Stimulated activated naive CD8-positive, alpha-beta T cell treated with anti-CD3 and anti-CD28 coated beads, Interleukin-15, Interleukin-2, amounts not matched to agents 100 ng/mL and 50 ng/mL, for 24 hours (primary cell): ENCODE results near the gene JUN.

Experiments
- H3K27ac Mint-ChIP-seq: one replicate; pipeline ENCODE4 v1.8.0; 2021; ENCODE audit warnings: mild to moderate bottlenecking, mixed read lengths
- H3K27me3 Mint-ChIP-seq: one replicate; pipeline ENCODE4 v1.8.0; 2021; ENCODE audit warnings: mixed read lengths
- H3K36me3 Mint-ChIP-seq: one replicate; pipeline ENCODE4 v1.8.0; 2021; ENCODE audit warnings: low read depth, mixed read lengths
- H3K4me1 Mint-ChIP-seq: one replicate; pipeline ENCODE4 v1.8.0; 2021; ENCODE audit warnings: low read depth, mixed read lengths
- H3K4me3 Mint-ChIP-seq: one replicate; pipeline ENCODE4 v1.8.0; 2021; ENCODE audit warnings: mild to moderate bottlenecking, mixed read lengths
- H3K9me3 Mint-ChIP-seq: one replicate; pipeline ENCODE4 v1.8.0; 2021; ENCODE audit warnings: mixed read lengths

Gene JUN

DNA sequence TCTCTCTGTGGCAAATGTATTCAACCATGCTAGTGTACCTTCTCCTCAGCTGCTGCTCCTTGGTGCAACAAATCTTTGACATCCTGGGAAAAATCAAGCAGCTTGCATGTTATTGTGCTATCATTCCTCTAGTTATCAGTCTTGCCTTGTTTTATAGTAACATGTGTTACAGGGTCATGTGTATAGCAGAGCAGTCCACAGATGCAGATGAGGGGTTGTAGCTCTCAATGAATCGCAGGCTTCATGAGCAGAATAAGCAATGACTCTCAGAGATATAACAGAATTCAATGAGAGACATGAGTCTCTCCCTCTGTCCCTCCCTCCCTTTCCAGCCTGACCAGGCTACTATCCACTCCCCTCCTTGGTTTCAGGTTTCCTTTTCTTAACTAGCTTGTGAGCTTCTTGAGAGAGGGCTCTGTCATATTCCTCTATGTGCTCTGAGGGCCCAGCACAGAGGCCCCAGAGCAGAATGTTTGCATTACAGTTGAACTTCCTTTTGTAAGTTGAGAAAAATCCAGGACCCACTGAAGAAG is 15.1 kb upstream of the JUN start:
- no peak overlapping the region for H3K27ac Mint-ChIP-seq
- H3K27me3 Mint-ChIP-seq = no peaks in the 10 kb centered on the region
- no peaks in the 10 kb centered on the region for H3K36me3 Mint-ChIP-seq
- no peak overlapping the region for H3K4me3 Mint-ChIP-seq
- H3K9me3 Mint-ChIP-seq = no peaks in the 10 kb centered on the region
- H3K4me1 Mint-ChIP-seq = peaks cover 11% of the 10 kb centered on the region

DNA sequence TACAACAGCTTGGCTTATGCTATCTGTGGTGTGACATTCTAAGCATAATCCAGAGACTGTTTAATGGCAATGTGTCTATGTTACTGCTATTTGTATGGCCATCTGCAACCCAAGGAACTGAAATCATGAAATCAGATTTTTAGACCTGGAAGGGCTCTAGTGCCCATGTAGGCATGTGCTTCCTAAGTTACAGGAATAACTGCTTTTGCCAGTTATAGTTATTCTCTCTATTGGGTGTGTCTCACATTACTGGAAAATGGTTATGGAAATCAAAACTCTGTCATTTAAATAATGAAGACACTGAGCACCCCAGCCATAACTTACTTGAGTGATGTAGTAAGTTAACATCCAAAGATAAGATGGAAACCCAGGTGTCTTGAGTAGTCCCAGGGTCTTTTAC is 12.6 kb upstream of the JUN start:
- Mint-ChIP-seq H3K27me3 (no peaks in the 10 kb centered on the region), H3K9me3 (no peaks in the 10 kb centered on the region), H3K27ac (no peak overlapping the region), H3K4me3 (no peak overlapping the region), H3K4me1 (peaks cover 16% of the 10 kb centered on the region), H3K36me3 (no peaks in the 10 kb centered on the region)

DNA sequence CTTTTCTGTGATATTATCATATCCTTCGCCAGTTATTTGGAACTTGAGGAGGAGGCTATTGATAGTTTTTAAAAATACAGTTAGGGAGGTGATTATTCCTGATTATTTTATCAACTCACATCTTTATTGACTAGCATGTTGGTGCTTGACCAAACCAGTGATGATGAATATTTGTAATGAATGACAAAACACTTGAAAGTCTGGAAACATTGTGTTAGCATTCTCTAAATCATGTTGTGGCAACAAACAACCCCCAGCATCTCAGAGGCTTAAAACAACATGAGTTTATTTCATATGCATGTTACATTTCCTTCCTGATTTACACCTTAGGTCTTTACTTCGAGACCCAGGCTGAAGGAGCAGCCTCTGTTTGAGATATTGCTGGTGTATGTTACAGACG is 10.7 kb upstream of the JUN start:
- no peak overlapping the region for H3K27ac Mint-ChIP-seq
- H3K27me3 Mint-ChIP-seq = no peaks in the 10 kb centered on the region
- H3K4me1 Mint-ChIP-seq = peaks cover 23% of the 10 kb centered on the region
- no peak overlapping the region for H3K4me3 Mint-ChIP-seq
- no peaks in the 10 kb centered on the region for H3K9me3 Mint-ChIP-seq
- H3K36me3 Mint-ChIP-seq = peaks cover 1% of the 10 kb centered on the region

DNA sequence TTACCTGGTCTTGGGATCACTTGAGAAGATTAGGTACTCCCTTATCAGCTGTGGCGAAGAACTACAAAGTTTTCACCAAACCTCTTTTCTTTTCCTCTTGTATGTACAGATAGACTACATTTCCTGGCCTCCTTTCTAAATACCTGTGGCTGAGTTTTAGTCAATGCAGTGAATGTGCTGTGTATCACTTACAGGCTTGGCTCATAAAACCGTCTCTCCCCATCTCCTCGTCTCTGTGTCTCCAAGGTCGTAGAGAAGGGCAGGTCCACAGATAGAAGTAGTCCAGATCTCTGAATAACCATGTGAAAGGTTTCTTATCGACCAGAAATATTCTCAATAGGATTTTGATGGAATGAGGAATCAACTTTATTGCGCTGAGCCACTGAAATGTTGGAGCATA is 9.0 kb upstream of the JUN start:
- H3K4me1 Mint-ChIP-seq = peaks cover 27% of the 10 kb centered on the region
- no peak overlapping the region for H3K27ac Mint-ChIP-seq
- H3K4me3 Mint-ChIP-seq = no peak overlapping the region
- no peaks in the 10 kb centered on the region for H3K27me3 Mint-ChIP-seq
- peaks cover 19% of the 10 kb centered on the region for H3K36me3 Mint-ChIP-seq
- H3K9me3 Mint-ChIP-seq = peaks cover 15% of the 10 kb centered on the region

DNA sequence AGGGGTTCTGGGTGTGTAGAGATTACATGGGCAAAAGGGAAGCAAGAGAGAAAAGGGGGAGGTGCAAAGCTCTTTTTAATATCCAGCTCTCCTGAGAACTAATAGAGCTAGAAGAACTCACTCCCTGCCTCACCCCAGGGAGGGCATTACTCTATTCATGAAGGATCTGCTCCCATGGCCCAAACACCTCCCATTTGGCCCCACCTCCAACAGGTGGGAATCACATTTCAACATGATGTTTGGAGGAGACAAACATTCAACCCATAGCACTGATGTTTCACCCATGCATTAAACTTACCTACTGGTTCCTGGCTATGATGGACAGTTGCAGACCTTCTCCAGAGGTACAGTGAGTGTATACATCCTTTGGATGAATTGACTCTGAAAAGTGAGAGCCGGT is 7.3 kb upstream of the JUN start:
- Mint-ChIP-seq H3K27me3 (no peaks in the 10 kb centered on the region), H3K4me1 (peaks cover 27% of the 10 kb centered on the region), H3K4me3 (no peak overlapping the region), H3K36me3 (peaks cover 19% of the 10 kb centered on the region), H3K9me3 (peaks cover 15% of the 10 kb centered on the region), H3K27ac (no peak overlapping the region)

DNA sequence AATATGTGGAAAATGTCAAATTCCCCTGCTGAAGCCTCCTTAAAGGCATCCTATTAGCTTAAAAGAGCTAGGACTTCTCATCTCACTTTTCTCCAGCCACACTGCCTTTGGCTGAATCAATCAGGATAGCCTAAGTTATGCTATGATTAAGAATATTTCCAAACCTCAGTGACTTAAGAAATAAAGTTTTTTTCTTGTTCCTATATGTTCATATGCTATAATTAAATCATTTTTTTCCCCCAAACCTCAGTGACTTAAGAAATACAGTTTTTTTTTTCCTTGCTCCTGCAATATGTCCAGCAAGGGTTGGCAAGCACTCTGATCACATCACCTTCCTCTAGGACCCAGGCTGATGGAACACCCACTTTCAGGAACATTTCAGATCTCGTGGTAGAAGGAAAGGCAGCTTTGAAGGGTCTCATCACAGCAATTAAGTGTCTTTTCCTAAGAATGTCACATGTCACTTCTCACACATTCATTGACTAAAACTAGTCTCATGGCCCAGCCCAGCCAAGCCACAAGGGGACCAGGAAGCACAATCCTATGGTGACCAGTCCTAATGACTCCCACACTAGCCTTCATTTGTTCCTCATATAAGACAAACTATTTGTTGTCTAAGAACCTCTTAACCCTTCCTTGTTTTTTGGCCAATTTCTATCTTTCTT is 6.3 kb upstream of the JUN start:
- H3K4me3 Mint-ChIP-seq = no peak overlapping the region
- H3K4me1 Mint-ChIP-seq = peaks cover 27% of the 10 kb centered on the region
- no peak overlapping the region for H3K27ac Mint-ChIP-seq
- H3K9me3 Mint-ChIP-seq = peaks cover 15% of the 10 kb centered on the region
- no peaks in the 10 kb centered on the region for H3K27me3 Mint-ChIP-seq
- peaks cover 19% of the 10 kb centered on the region for H3K36me3 Mint-ChIP-seq

DNA sequence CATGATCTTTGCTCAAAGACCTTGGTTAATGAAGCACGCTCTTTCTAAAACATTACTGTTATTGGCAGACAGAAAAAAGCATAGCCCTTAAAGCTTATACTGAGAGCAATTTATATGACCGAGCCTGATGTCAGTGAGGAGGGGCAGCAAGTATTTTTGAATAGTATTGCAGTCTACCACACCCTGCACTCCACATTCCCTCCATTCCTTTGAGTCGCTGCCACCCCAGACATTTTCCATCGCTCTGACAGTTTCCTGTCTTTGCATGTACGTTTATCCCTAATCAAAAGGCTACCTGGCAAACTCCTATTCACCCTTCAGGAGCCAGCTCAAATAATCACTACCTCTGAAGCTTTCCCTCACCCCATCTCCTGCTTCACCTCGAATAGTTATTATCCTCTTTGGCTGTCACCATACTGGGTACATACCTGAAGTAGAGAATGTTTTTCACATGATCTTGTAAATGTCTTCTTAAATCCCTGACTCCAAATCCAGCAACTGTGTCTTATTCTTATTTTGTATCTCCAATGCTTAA is 5.5 kb upstream of the JUN start:
- H3K9me3 Mint-ChIP-seq = peaks cover 15% of the 10 kb centered on the region
- peaks cover 19% of the 10 kb centered on the region for H3K4me1 Mint-ChIP-seq
- no peak overlapping the region for H3K4me3 Mint-ChIP-seq
- H3K27ac Mint-ChIP-seq = no peak overlapping the region
- peaks cover 19% of the 10 kb centered on the region for H3K36me3 Mint-ChIP-seq
- H3K27me3 Mint-ChIP-seq = no peaks in the 10 kb centered on the region

DNA sequence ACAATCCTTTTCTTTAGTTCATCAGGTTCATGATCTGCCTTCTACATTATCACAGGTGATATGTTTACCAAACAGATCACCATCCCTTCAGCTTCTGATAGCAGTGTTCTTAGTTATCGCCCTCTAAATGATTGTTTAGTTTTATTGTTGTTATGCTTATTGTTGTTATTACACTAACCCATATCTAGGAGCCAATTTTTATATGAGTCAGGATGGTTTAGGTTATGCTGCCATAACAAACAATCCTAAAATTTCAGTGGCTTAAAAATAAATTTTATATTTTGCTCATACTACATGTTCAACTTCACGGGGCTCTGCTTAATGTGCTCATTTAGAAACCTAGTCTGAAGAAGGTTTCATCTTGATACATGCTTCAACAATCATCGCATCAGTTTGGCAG is 4.4 kb upstream of the JUN start:
- Mint-ChIP-seq H3K9me3 (peaks cover 15% of the 10 kb centered on the region), H3K36me3 (peaks cover 25% of the 10 kb centered on the region), H3K27me3 (no peaks in the 10 kb centered on the region), H3K27ac (no peak overlapping the region), H3K4me1 (peaks cover 14% of the 10 kb centered on the region), H3K4me3 (no peak overlapping the region)

DNA sequence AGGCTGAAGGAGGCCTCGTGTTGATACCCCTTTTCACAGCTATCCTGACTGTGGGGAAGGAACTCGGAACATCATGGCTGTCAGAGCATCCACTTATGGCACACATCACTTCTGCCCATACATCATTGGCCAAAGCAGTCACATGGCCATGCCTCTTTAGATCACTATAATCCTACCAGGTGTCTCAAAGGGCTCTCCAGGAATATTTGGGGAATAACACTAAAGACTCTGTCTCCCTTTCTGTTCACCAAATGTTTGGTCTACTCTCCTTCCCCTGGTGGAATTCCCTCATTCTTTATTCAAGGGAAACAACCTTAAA is 3.0 kb upstream of the JUN start:
- no peak overlapping the region for H3K27ac Mint-ChIP-seq
- H3K36me3 Mint-ChIP-seq = peaks cover 28% of the 10 kb centered on the region
- no peak overlapping the region for H3K4me3 Mint-ChIP-seq
- peaks cover 23% of the 10 kb centered on the region for H3K4me1 Mint-ChIP-seq
- H3K27me3 Mint-ChIP-seq = peaks cover under 1% of the 10 kb centered on the region
- peaks cover 15% of the 10 kb centered on the region for H3K9me3 Mint-ChIP-seq

DNA sequence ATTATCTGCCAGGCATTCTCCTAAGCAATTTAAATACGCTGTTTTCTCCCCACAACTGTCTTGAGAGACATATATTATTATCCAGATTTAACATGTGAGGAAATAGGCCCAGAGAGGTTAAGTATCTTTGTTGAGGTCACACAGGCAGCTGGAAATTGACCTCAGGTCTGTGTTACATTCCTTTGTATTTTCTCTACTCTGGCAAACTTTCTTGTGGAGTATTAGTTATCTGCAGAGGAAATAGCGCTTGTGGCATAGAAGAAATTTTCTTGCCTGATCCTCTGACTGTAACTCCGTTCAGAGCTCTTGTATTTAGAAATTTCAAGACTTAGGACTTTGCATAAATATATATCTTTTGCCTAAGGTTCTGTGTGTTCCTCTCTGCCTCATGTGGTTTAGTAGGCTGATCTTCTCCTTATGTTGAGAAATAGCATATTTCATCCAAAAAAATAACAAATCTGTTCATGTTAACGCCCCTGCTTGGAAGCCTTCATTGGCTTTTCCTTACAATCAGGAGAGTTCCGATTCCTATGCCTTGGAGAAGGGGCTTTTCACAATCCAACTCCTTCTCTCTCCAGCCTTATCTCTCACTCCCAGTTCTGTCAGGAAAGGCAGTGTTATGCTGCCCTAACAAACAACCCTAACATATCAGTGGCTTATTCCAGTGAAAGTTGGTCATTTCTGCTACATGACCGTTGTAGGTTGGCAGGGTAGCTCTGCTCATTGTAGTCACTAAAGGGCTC is 2.5 kb upstream of the JUN start:
- Mint-ChIP-seq H3K4me1 (peaks cover 26% of the 10 kb centered on the region), H3K4me3 (no peak overlapping the region), H3K36me3 (peaks cover 31% of the 10 kb centered on the region), H3K9me3 (peaks cover 15% of the 10 kb centered on the region), H3K27me3 (peaks cover 3% of the 10 kb centered on the region), H3K27ac (no peak overlapping the region)

DNA sequence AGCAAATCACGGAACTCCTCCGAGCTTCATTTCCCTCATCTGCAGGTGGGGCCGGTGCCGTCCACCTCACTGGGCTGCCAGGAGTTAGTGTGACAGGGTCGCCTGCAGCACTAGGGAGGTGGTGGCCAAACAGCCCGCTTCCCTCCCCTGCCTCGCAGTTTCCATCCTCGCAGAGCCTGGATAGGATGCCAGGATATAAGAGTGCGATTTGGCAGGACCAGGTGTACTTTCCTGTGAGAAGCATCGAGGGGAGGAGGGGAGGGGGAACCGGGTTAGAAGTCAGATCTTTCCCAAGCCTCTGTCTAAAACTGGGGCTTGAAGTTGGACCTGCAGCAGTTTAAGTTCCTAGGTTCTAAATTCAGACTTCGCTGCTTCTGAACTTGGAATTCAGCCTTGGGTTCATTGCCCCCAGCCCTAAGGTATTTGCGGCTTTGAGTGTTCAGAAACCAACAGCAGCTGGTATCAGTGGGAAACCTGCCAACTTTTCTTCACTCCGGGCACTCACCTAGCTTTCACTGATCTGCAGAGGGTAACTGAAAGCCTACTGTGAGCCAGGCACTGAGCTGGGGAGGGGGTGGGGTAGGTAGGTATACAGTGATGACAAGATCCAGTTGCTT is 1.7 kb upstream of the JUN start:
- Mint-ChIP-seq H3K4me3 (peak overlapping the region; percentile 88), H3K27me3 (peaks cover 3% of the 10 kb centered on the region), H3K27ac (peak overlapping the region; percentile 89), H3K36me3 (peaks cover 35% of the 10 kb centered on the region), H3K4me1 (peaks cover 27% of the 10 kb centered on the region), H3K9me3 (peaks cover 15% of the 10 kb centered on the region)

DNA sequence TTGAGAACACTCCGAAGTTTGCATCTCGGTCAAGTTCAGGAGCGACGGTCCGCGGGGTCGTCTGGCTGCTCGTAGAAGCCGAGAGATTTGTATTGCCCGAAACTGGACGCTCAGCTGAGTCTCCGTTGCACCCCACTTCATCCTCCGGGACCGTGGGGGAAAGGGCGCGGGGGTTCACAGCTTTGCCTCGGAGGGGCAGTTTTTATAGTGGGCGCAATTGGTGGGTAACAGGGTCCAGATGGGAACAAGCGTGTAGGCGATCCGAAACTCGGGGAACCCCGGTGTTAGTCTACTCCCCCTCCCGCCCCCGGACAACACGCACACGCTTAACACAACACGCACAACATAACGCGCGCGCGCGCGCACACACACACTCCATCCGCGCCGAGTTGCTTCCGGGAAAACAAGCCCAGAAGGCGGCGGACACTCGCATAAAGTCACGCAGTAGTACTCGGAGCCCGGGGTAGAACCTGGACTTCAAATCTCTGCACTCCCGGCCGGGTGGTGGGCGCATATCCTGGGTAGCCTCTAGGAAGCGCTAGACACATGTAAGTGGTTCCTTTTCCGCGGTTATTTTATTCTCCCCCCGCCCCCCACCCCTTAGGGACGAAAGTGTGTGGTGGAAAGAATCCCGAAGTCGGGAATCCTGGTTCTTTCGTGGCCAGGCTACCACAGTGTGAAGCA is 1.1 kb upstream of the JUN start:
- H3K36me3 Mint-ChIP-seq = peaks cover 38% of the 10 kb centered on the region
- peaks cover 15% of the 10 kb centered on the region for H3K9me3 Mint-ChIP-seq
- peaks cover 4% of the 10 kb centered on the region for H3K27me3 Mint-ChIP-seq
- H3K4me3 Mint-ChIP-seq = peak overlapping the region; percentile 88
- H3K4me1 Mint-ChIP-seq = peaks cover 26% of the 10 kb centered on the region
- peak overlapping the region; percentile 89 for H3K27ac Mint-ChIP-seq

DNA sequence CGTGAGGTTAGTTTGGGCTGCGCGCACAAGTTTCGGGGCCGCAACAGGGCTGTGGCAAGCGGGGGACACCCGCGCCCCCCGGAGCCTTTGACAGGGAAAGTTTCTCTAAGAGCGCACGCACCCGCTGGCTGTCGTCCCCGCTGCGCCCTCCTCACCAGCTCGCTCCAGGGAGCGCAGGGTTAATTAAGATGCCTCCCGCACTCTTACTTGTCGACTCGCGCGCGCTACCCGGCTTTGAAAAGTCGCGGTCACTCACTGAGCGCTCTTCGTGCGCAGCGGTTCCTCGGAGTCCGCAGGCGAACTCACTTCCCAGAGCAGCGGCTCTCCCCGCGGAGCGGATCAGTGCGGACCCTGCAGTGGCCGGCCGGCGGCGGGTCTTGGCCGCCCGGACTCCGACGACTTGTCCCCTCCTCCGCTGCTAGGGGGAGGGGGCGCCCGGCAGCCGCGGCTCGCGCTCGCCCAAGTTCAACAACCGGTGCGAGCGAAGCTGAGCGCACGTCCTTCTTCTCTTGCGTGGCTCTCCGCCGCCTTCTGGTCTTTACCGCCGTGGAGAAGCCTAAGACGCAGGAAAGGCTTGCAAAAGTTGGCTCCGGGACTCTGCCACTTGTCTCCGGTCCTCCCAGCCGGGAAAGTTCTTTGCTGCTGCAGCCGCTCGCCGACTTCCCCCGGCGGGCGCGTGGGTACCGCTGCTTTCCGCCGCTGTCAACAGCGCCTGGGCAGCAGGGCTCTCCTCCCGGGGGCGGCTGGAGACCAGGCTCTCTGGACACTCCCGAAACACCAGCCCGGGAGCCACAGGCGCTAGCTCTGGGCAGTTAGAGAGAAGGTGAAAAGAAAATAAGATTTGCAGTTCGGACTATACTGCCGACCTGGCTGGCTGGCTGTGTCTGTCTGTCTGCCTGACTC is 506 bp downstream of the JUN start:
- H3K36me3 Mint-ChIP-seq = peaks cover 24% of the 10 kb centered on the region
- H3K4me3 Mint-ChIP-seq = peak overlapping the region; percentile 88
- H3K4me1 Mint-ChIP-seq = peaks cover 22% of the 10 kb centered on the region
- peaks cover 5% of the 10 kb centered on the region for H3K9me3 Mint-ChIP-seq
- H3K27ac Mint-ChIP-seq = peak overlapping the region; percentile 89
- H3K27me3 Mint-ChIP-seq = peaks cover 6% of the 10 kb centered on the region
